ENCODE data around the gene NRG3.
A peak's percentile ranks its signal among the peaks of the same experiment; 100 is the strongest.

Gene NRG3

GRCh38 chr10:82618007-82618406 is 743.0 kb downstream of the NRG3 start:
- DNase-seq (ENCODE audit: low read depth, low spot score) = no peak
- TF ChIP-seq YY1 (IDR thresholded peaks at IDR 0.05; ENCODE audit: insufficient read depth, insufficient read length) = no peak
- TF ChIP-seq ZNF274 (IDR thresholded peaks at IDR 0.05; ENCODE audit: low read depth, low read length) = no peak
- TF ChIP-seq SUZ12 (IDR thresholded peaks at IDR 0.05; ENCODE audit: extremely low read depth, insufficient read depth, insufficient read length) = no peak

DNA sequence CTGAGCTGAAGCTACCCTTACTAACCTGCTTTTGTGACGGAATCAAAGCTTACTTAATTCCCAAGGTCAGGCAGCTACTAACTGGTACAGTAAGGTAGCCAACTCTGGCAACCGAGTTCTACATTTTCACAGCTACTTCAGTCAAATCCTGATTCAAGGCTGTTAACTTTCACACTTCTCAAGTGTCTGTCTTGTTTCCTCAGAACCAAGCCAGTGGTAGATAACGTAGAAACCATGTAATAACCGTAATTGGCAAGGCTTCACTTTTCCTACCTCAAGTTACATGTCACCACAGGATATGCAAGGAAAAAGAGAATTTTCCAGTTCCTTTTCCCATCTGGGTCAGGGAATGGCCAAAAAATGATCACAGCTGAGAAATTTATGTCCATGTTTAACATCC is 746.7 kb downstream of the NRG3 start:
- Histone ChIP-seq H3K4me3 (ENCODE audit: insufficient read length, low read depth) (no peak overlapping the region), H3K9ac (ENCODE audit: insufficient read length, low read depth) (no peak overlapping the region), H3K27me3 (ENCODE audit: insufficient read depth, insufficient read length) (no peaks in the 10 kb centered on the region), H3K9me3 (ENCODE audit: insufficient read depth, low read length) (no peaks in the 10 kb centered on the region), H3K36me3 (ENCODE audit: insufficient read depth, insufficient read length, low read length) (no peaks in the 10 kb centered on the region), H3K4me1 (ENCODE audit: insufficient read depth, insufficient read length) (no peaks in the 10 kb centered on the region)
- TF ChIP-seq YY1 (IDR thresholded peaks at IDR 0.05; ENCODE audit: insufficient read depth, insufficient read length) (no peak), ZNF274 (IDR thresholded peaks at IDR 0.05; ENCODE audit: low read depth, low read length) (no peak), SUZ12 (IDR thresholded peaks at IDR 0.05; ENCODE audit: extremely low read depth, insufficient read depth, insufficient read length) (no peak)
- DNase-seq (ENCODE audit: low read depth, low spot score) = no peak

More at GRCh38 chr10:82618007-82618406, 743.0 kb downstream of the NRG3 start:
- H3K4me1 ChIP-seq (ENCODE audit: insufficient read depth, insufficient read length) = no peaks in the 10 kb centered on the region
- H3K9ac ChIP-seq (ENCODE audit: insufficient read length, low read depth) = no peak overlapping the region
- no peaks in the 10 kb centered on the region for H3K9me3 ChIP-seq (ENCODE audit: insufficient read depth, low read length)
- no peak overlapping the region for H3K4me3 ChIP-seq (ENCODE audit: insufficient read length, low read depth)
- H3K27me3 ChIP-seq (ENCODE audit: insufficient read depth, insufficient read length) = no peaks in the 10 kb centered on the region
- H3K36me3 ChIP-seq (ENCODE audit: insufficient read depth, insufficient read length, low read length) = no peaks in the 10 kb centered on the region

DNA sequence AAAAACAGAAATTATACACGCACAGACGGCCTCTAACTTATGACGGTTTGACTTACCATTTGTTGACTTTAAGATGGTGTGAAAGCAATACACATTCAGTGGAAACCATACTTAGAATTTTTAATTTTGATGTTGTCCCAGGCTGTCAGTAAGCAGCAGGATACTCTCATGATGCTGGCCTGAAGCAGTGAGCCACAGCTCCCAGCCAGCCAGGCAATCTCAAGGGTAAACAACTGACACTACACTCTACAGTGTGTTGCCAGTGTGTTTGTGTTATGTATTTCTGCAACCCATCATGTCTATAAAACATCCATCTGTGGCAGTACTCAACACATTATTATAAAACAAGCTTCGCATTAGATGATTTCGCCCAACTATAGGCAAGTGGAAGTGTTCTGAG is 747.5 kb downstream of the NRG3 start:
- DNase-seq (ENCODE audit: low read depth, low spot score) = no peak
- Histone ChIP-seq H3K27me3 (ENCODE audit: insufficient read depth, insufficient read length) (no peaks in the 10 kb centered on the region), H3K9me3 (ENCODE audit: insufficient read depth, low read length) (no peaks in the 10 kb centered on the region), H3K4me3 (ENCODE audit: insufficient read length, low read depth) (no peak overlapping the region), H3K4me1 (ENCODE audit: insufficient read depth, insufficient read length) (no peaks in the 10 kb centered on the region), H3K9ac (ENCODE audit: insufficient read length, low read depth) (no peak overlapping the region), H3K36me3 (ENCODE audit: insufficient read depth, insufficient read length, low read length) (no peaks in the 10 kb centered on the region)
- TF ChIP-seq YY1 (IDR thresholded peaks at IDR 0.05; ENCODE audit: insufficient read depth, insufficient read length) (no peak), ZNF274 (IDR thresholded peaks at IDR 0.05; ENCODE audit: low read depth, low read length) (no peak), SUZ12 (IDR thresholded peaks at IDR 0.05; ENCODE audit: extremely low read depth, insufficient read depth, insufficient read length) (no peak)

DNA sequence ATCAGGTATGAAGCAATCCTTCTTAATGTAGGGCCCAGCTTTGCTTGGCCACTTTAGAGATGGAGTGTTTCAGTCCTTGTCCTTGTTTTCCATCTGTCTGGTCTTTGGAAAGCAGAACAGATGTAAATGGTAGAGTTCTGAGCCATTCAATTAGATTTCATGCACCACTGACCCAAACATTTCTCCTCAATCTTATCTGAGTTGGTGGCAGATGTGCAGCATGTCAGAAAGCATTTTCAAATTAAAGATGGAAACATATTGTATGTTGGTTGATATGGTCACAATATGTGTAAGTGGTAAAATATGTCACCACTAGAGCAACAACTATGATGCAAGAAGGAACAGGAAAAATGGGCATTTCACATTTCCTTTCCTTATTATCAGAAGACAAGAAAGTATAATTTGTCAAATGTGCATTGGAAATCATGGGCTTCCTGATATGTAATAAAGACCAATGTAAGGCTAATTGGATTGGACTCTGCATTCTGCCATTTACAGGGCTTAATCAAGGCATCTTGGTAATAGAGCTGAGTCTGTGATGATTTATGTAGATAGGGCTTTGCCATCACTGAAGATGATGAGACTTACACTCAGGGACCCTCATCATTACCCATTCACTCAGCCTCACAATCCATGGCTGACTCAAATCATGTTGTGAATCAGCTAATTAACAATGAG is 750.7 kb downstream of the NRG3 start:
- no peak for TF ChIP-seq ZNF274 (IDR thresholded peaks at IDR 0.05; ENCODE audit: low read depth, low read length)
- no peak for TF ChIP-seq SUZ12 (IDR thresholded peaks at IDR 0.05; ENCODE audit: extremely low read depth, insufficient read depth, insufficient read length)
- no peak for TF ChIP-seq YY1 (IDR thresholded peaks at IDR 0.05; ENCODE audit: insufficient read depth, insufficient read length)
- Histone ChIP-seq H3K9ac (ENCODE audit: insufficient read length, low read depth) (no peak overlapping the region), H3K9me3 (ENCODE audit: insufficient read depth, low read length) (no peaks in the 10 kb centered on the region), H3K36me3 (ENCODE audit: insufficient read depth, insufficient read length, low read length) (no peaks in the 10 kb centered on the region), H3K4me3 (ENCODE audit: insufficient read length, low read depth) (no peak overlapping the region), H3K4me1 (ENCODE audit: insufficient read depth, insufficient read length) (no peaks in the 10 kb centered on the region), H3K27me3 (ENCODE audit: insufficient read depth, insufficient read length) (no peaks in the 10 kb centered on the region)
- DNase-seq (ENCODE audit: low read depth, low spot score) = no peak

GRCh38 chr10:82628373-82628772 is 753.4 kb downstream of the NRG3 start:
- H3K4me1 ChIP-seq (ENCODE audit: insufficient read depth, insufficient read length) = no peaks in the 10 kb centered on the region
- peak; percentile 3 for DNase-seq (ENCODE audit: low read depth, low spot score)
- no peak for TF ChIP-seq ZNF274 (IDR thresholded peaks at IDR 0.05; ENCODE audit: low read depth, low read length)
- no peak for TF ChIP-seq SUZ12 (IDR thresholded peaks at IDR 0.05; ENCODE audit: extremely low read depth, insufficient read depth, insufficient read length)
- no peak for TF ChIP-seq YY1 (IDR thresholded peaks at IDR 0.05; ENCODE audit: insufficient read depth, insufficient read length)
- no peaks in the 10 kb centered on the region for H3K27me3 ChIP-seq (ENCODE audit: insufficient read depth, insufficient read length)
- H3K9ac ChIP-seq (ENCODE audit: insufficient read length, low read depth) = no peak overlapping the region
- H3K9me3 ChIP-seq (ENCODE audit: insufficient read depth, low read length) = no peaks in the 10 kb centered on the region
- H3K4me3 ChIP-seq (ENCODE audit: insufficient read length, low read depth) = no peak overlapping the region
- H3K36me3 ChIP-seq (ENCODE audit: insufficient read depth, insufficient read length, low read length) = no peaks in the 10 kb centered on the region

GRCh38 chr10:82643076-82643475 is 768.1 kb downstream of the NRG3 start:
- no peak for TF ChIP-seq ZNF274 (IDR thresholded peaks at IDR 0.05; ENCODE audit: low read depth, low read length)
- no peak for TF ChIP-seq YY1 (IDR thresholded peaks at IDR 0.05; ENCODE audit: insufficient read depth, insufficient read length)
- TF ChIP-seq SUZ12 (IDR thresholded peaks at IDR 0.05; ENCODE audit: extremely low read depth, insufficient read depth, insufficient read length) = no peak
- Histone ChIP-seq H3K4me1 (ENCODE audit: insufficient read depth, insufficient read length) (no peaks in the 10 kb centered on the region), H3K27me3 (ENCODE audit: insufficient read depth, insufficient read length) (no peaks in the 10 kb centered on the region), H3K9ac (ENCODE audit: insufficient read length, low read depth) (no peak overlapping the region), H3K36me3 (ENCODE audit: insufficient read depth, insufficient read length, low read length) (no peaks in the 10 kb centered on the region), H3K4me3 (ENCODE audit: insufficient read length, low read depth) (no peak overlapping the region), H3K9me3 (ENCODE audit: insufficient read depth, low read length) (no peaks in the 10 kb centered on the region)
- DNase-seq (ENCODE audit: low read depth, low spot score) = no peak

DNA sequence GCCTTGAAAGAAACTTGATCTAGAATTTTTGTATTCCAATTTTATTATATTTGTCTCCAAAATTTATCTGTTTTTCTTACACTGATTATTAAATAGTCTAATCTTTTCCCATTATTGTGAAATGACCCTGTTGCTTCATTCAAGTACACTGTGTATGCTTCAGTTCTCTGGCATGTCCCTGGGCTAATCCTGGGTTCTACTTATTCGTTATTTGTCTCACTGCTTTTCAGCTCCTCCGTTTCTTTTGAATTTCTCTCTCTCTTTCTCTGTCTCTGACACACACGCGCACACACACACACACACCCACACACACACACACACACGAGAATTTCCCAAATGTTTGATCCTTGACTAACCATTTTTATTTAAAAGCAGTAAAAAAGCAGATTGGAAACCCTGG is 768.6 kb downstream of the NRG3 start:
- Histone ChIP-seq H3K9me3 (ENCODE audit: insufficient read depth, low read length) (no peaks in the 10 kb centered on the region), H3K36me3 (ENCODE audit: insufficient read depth, insufficient read length, low read length) (no peaks in the 10 kb centered on the region), H3K9ac (ENCODE audit: insufficient read length, low read depth) (no peak overlapping the region), H3K4me1 (ENCODE audit: insufficient read depth, insufficient read length) (no peaks in the 10 kb centered on the region), H3K27me3 (ENCODE audit: insufficient read depth, insufficient read length) (no peaks in the 10 kb centered on the region), H3K4me3 (ENCODE audit: insufficient read length, low read depth) (no peak overlapping the region)
- no peak for DNase-seq (ENCODE audit: low read depth, low spot score)
- TF ChIP-seq SUZ12 (IDR thresholded peaks at IDR 0.05; ENCODE audit: extremely low read depth, insufficient read depth, insufficient read length) (no peak), ZNF274 (IDR thresholded peaks at IDR 0.05; ENCODE audit: low read depth, low read length) (no peak), YY1 (IDR thresholded peaks at IDR 0.05; ENCODE audit: insufficient read depth, insufficient read length) (no peak)

All from NT2/D1 (cell line).